ENCODE measurements around the gene ABTB2.
"Not testable (repeated sequence)": the region's sequence is repeated elsewhere in the genome, so short reads cannot be mapped to it uniquely, and the experiment has no call there.

The ABTB2 gene

GRCh38 chr11:34250732-34251588 is 106.8 kb downstream of the ABTB2 start:
- no peaks in the 10 kb centered on the region for H3K36me3 ChIP-seq (ENCODE audit: insufficient read depth, low read length)
- H3K9me3 ChIP-seq (ENCODE audit: insufficient read depth, low read depth, low read length) = no peaks in the 10 kb centered on the region
- H3K27me3 ChIP-seq (ENCODE audit: insufficient read depth, low read length) = no peaks in the 10 kb centered on the region
- peaks cover 6% of the 10 kb centered on the region; the same call in 1 of the 2 replicates for H3K4me1 ChIP-seq (ENCODE audit: insufficient read depth, low read length)
- no peak overlapping the region for H3K27ac ChIP-seq (ENCODE audit: low read depth, low read length)
- no peak overlapping the region for H3K9ac ChIP-seq (ENCODE audit: low read depth, low read length)
- no peak overlapping the region for H3K4me3 ChIP-seq (ENCODE audit: low read length)
- 52% methylated on average over 10 of the region's 10 CpGs for WGBS

GRCh38 chr11:34250211-34250610 is 107.6 kb downstream of the ABTB2 start:
- no peaks in the 10 kb centered on the region for H3K9me3 ChIP-seq (ENCODE audit: insufficient read depth, low read depth, low read length)
- no peak overlapping the region for H3K27ac ChIP-seq (ENCODE audit: low read depth, low read length)
- no peaks in the 10 kb centered on the region for H3K36me3 ChIP-seq (ENCODE audit: insufficient read depth, low read length)
- H3K4me3 ChIP-seq (ENCODE audit: low read length) = no peak overlapping the region
- 99% methylated on average over 2 of the region's 2 CpGs for WGBS
- no peak overlapping the region for H3K9ac ChIP-seq (ENCODE audit: low read depth, low read length)
- peaks cover 6% of the 10 kb centered on the region; the same call in 1 of the 2 replicates for H3K4me1 ChIP-seq (ENCODE audit: insufficient read depth, low read length)
- no peaks in the 10 kb centered on the region for H3K27me3 ChIP-seq (ENCODE audit: insufficient read depth, low read length)

GRCh38 chr11:34249439-34249838 is 108.4 kb downstream of the ABTB2 start:
- no peaks in the 10 kb centered on the region for H3K36me3 ChIP-seq (ENCODE audit: insufficient read depth, low read length)
- H3K27ac ChIP-seq (ENCODE audit: low read depth, low read length) = no peak overlapping the region
- peaks cover 8% of the 10 kb centered on the region for H3K4me1 ChIP-seq (ENCODE audit: insufficient read depth, low read length)
- 90% methylated on average over 3 of the region's 3 CpGs for WGBS
- no peak overlapping the region for H3K4me3 ChIP-seq (ENCODE audit: low read length)
- H3K27me3 ChIP-seq (ENCODE audit: insufficient read depth, low read length) = no peaks in the 10 kb centered on the region
- H3K9me3 ChIP-seq (ENCODE audit: insufficient read depth, low read depth, low read length) = no peaks in the 10 kb centered on the region
- H3K9ac ChIP-seq (ENCODE audit: low read depth, low read length) = no peak overlapping the region

- H3K9ac ChIP-seq (ENCODE audit: low read depth, low read length); H3K4me3 ChIP-seq (ENCODE audit: low read length); H3K9me3 ChIP-seq (ENCODE audit: insufficient read depth, low read depth, low read length); H3K27ac ChIP-seq (ENCODE audit: low read depth, low read length); H3K36me3 ChIP-seq (ENCODE audit: insufficient read depth, low read length); H3K27me3 ChIP-seq (ENCODE audit: insufficient read depth, low read length): not testable (repeated sequence)
- 94% methylated on average over 4 of the region's 4 CpGs for WGBS
- peaks cover 17% of the 10 kb centered on the region for H3K4me1 ChIP-seq (ENCODE audit: insufficient read depth, low read length)
These were observed 111.3 kb downstream of the ABTB2 start for GRCh38 chr11:34246511-34246910.

DNA sequence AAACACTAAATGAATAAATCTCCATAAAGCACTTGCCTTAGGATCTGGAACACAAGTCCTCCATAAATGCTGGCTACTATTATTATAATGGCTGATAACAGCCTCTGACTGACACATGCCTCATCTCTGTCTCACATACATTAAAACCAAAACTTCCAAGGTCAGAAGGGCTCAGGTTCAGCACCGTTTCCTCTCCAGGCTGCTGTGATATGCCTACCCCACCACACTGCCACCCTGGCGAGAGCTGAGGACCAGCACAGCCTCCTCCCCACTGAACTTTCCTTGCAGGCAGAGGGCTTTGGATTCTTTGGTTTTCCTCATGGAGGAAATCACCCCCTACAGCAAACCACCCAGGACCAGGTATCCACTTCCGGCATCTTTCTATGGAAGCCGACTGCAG is 112.8 kb downstream of the ABTB2 start:
- H3K4me3 ChIP-seq (ENCODE audit: low read length) = no peak overlapping the region
- H3K4me1 ChIP-seq (ENCODE audit: insufficient read depth, low read length) = peaks cover 19% of the 10 kb centered on the region
- H3K36me3 ChIP-seq (ENCODE audit: insufficient read depth, low read length) = no peaks in the 10 kb centered on the region
- no peaks in the 10 kb centered on the region for H3K9me3 ChIP-seq (ENCODE audit: insufficient read depth, low read depth, low read length)
- H3K27ac ChIP-seq (ENCODE audit: low read depth, low read length) = no peak overlapping the region
- H3K9ac ChIP-seq (ENCODE audit: low read depth, low read length) = no peak overlapping the region
- no peaks in the 10 kb centered on the region for H3K27me3 ChIP-seq (ENCODE audit: insufficient read depth, low read length)
- WGBS = 86% methylated on average over 4 of the region's 4 CpGs

DNA sequence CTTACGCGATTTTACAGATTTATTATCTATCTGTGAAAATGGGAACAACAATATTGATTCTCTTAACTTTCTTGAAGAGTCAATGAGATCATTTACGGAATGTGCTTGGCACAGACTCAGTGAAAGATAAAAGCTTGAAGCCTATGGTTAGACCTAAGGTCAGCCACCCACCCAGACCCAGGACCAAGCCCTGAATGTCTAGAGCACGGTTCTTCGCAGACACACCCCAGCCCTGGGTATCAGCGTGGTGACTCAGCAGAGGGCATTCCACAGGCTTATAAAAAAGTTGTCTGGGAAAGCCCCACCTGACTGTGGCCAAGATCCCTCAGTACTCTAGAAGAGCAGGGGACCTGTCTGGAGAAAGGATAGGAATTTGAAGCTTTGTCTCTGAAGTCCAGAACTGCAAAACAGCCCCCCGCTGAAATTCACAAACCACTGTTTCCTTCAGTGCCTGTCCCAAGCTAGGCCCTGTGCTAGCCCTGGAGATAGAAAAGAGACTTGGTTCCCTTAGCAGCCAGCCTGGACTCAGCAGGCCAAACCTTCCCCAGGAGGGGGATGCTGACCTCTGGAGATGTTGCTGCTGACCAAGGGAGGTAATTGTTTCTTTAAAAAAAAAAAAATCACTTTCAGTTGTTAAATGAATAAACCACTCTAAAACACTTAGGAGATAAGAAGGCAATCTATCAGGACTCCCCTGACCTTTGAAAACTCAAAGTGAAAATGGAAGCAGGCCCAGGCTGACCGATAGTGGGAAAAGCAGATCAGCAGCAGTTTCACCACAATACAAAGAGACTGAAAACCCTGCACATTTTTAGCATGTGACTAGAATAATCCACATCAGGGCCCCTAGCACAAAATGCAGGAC is 114.0 kb downstream of the ABTB2 start:
- H3K36me3 ChIP-seq (ENCODE audit: insufficient read depth, low read length) = no peaks in the 10 kb centered on the region
- no peak overlapping the region for H3K4me3 ChIP-seq (ENCODE audit: low read length)
- H3K4me1 ChIP-seq (ENCODE audit: insufficient read depth, low read length) = peaks cover 25% of the 10 kb centered on the region
- 78% methylated on average over 8 of the region's 8 CpGs for WGBS
- H3K27me3 ChIP-seq (ENCODE audit: insufficient read depth, low read length) = no peaks in the 10 kb centered on the region
- peak overlapping the region; percentile 24; the same call in 1 of the 2 replicates for H3K27ac ChIP-seq (ENCODE audit: low read depth, low read length)
- no peaks in the 10 kb centered on the region for H3K9me3 ChIP-seq (ENCODE audit: insufficient read depth, low read depth, low read length)
- H3K9ac ChIP-seq (ENCODE audit: low read depth, low read length) = no peak overlapping the region

- 96% methylated on average over 11 of the region's 11 CpGs for WGBS
- H3K9ac ChIP-seq (ENCODE audit: low read depth, low read length) = no peak overlapping the region
- H3K27ac ChIP-seq (ENCODE audit: low read depth, low read length) = no peak overlapping the region
- H3K27me3 ChIP-seq (ENCODE audit: insufficient read depth, low read length) = no peaks in the 10 kb centered on the region
- no peaks in the 10 kb centered on the region for H3K36me3 ChIP-seq (ENCODE audit: insufficient read depth, low read length)
- no peak overlapping the region for H3K4me3 ChIP-seq (ENCODE audit: low read length)
- H3K4me1 ChIP-seq (ENCODE audit: insufficient read depth, low read length) = peaks cover 25% of the 10 kb centered on the region
- H3K9me3 ChIP-seq (ENCODE audit: insufficient read depth, low read depth, low read length) = no peaks in the 10 kb centered on the region
These were observed 115.7 kb downstream of the ABTB2 start for GRCh38 chr11:34242037-34242625.

GRCh38 chr11:34240150-34240494 is 117.7 kb downstream of the ABTB2 start:
- H3K9me3 ChIP-seq (ENCODE audit: insufficient read depth, low read depth, low read length) = no peaks in the 10 kb centered on the region
- 83% methylated on average over 8 of the region's 8 CpGs for WGBS
- no peak overlapping the region for H3K9ac ChIP-seq (ENCODE audit: low read depth, low read length)
- no peaks in the 10 kb centered on the region for H3K27me3 ChIP-seq (ENCODE audit: insufficient read depth, low read length)
- H3K27ac ChIP-seq (ENCODE audit: low read depth, low read length) = no peak overlapping the region; the same call in 1 of the 2 replicates
- peaks cover 44% of the 10 kb centered on the region for H3K4me1 ChIP-seq (ENCODE audit: insufficient read depth, low read length)
- H3K4me3 ChIP-seq (ENCODE audit: low read length) = no peak overlapping the region
- no peaks in the 10 kb centered on the region for H3K36me3 ChIP-seq (ENCODE audit: insufficient read depth, low read length)

GRCh38 chr11:34239465-34240149 is 118.2 kb downstream of the ABTB2 start:
- Histone ChIP-seq H3K9ac (ENCODE audit: low read depth, low read length) (no peak overlapping the region), H3K36me3 (ENCODE audit: insufficient read depth, low read length) (no peaks in the 10 kb centered on the region), H3K9me3 (ENCODE audit: insufficient read depth, low read depth, low read length) (no peaks in the 10 kb centered on the region), H3K27me3 (ENCODE audit: insufficient read depth, low read length) (no peaks in the 10 kb centered on the region), H3K27ac (ENCODE audit: low read depth, low read length) (no peak overlapping the region; the same call in 1 of the 2 replicates), H3K4me3 (ENCODE audit: low read length) (no peak overlapping the region), H3K4me1 (ENCODE audit: insufficient read depth, low read length) (peaks cover 47% of the 10 kb centered on the region)
- 81% methylated on average over 5 of the region's 5 CpGs for WGBS

- 78% methylated on average over 6 of the region's 6 CpGs for WGBS
- H3K9me3 ChIP-seq (ENCODE audit: insufficient read depth, low read depth, low read length) = no peaks in the 10 kb centered on the region
- H3K27me3 ChIP-seq (ENCODE audit: insufficient read depth, low read length) = no peaks in the 10 kb centered on the region
- no peak overlapping the region for H3K9ac ChIP-seq (ENCODE audit: low read depth, low read length)
- H3K4me3 ChIP-seq (ENCODE audit: low read length) = no peak overlapping the region
- H3K27ac ChIP-seq (ENCODE audit: low read depth, low read length) = no peak overlapping the region
- no peaks in the 10 kb centered on the region for H3K36me3 ChIP-seq (ENCODE audit: insufficient read depth, low read length)
- H3K4me1 ChIP-seq (ENCODE audit: insufficient read depth, low read length) = peaks cover 47% of the 10 kb centered on the region
These were observed 118.8 kb downstream of the ABTB2 start for GRCh38 chr11:34238966-34239365.
